ENCODE data around the gene PGAP1. TPM values are rescaled to one million over a fixed set of nuclear protein-coding genes. Genes with fewer than 3 reads are reported as not detected.

PGAP1 gene
- total RNA-seq, 6 donors from 2014 or later, result 4.2 to 15.5 (median 10.5) TPM

DNA sequence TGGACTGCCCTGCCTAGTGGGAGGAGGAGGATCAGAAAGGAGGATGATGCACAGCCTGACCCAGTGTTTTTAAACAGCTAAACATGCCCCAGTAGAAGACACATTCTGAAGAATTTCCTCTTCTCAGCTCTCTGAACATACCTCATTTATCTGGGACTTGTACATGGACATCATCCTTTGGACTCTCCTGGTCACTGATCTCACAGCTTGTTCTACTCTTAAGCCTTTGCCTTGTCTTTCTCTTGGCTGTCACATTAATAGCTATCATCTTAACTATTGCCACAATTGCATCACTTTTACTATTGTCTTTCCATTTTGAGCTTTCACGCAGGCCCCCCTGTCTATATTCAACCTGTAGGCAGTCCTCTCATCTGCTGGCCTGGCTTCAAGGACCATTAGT lies 42.0 kb upstream of the PGAP1 start:
- Histone ChIP-seq H3K36me3 (no peaks in the 10 kb centered on the region), H3K27ac (no peak overlapping the region), H3K4me3 (no peak overlapping the region), H3K9me3 (peaks cover 0 to 4% (median 0%) of the 10 kb centered on the region in 4 donors), H3K4me1 (no peaks in the 10 kb centered on the region), H3K27me3 (no peaks in the 10 kb centered on the region)
- WGBS, 2 donors, result 87 to 93% methylated on average over 1 of the region's 1 CpG
- no peak for TF ChIP-seq POLR2A (IDR thresholded peaks at IDR 0.05)
- no peak for TF ChIP-seq EP300 (IDR thresholded peaks at IDR 0.05)
- no peak for TF ChIP-seq POLR2AphosphoS5 (IDR thresholded peaks at IDR 0.05)
- TF ChIP-seq, protein P1, sequence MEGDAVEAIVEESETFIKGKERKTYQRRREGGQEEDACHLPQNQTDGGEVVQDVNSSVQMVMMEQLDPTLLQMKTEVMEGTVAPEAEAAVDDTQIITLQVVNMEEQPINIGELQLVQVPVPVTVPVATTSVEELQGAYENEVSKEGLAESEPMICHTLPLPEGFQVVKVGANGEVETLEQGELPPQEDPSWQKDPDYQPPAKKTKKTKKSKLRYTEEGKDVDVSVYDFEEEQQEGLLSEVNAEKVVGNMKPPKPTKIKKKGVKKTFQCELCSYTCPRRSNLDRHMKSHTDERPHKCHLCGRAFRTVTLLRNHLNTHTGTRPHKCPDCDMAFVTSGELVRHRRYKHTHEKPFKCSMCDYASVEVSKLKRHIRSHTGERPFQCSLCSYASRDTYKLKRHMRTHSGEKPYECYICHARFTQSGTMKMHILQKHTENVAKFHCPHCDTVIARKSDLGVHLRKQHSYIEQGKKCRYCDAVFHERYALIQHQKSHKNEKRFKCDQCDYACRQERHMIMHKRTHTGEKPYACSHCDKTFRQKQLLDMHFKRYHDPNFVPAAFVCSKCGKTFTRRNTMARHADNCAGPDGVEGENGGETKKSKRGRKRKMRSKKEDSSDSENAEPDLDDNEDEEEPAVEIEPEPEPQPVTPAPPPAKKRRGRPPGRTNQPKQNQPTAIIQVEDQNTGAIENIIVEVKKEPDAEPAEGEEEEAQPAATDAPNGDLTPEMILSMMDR (IDR thresholded peaks at IDR 0.05), result no peak
- DNase-seq, result no peak
- no peak for ATAC-seq (ENCODE audit: low FRiP score in 2 of 2)

DNA sequence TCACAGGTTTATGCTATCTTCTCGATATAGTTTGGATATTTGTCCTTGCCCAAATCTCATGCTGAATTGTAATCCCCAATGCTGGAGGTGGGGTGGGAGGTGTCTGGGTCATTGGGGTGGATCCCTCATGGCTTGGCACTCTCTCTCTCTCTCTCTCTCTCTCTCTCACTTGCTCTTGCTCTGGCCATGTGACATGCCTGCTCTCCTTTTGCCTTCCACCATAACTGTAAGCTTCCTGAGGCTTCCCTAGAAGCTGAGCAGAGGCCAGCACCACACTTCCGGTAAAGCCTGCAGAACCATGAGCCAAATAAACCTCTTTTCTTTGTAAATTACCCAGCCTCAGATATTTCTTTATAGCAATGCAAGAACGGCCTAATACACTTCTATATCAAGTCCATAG lies 41.3 kb upstream of the PGAP1 start:
- no peak for DNase-seq
- Histone ChIP-seq H3K36me3 (no peaks in the 10 kb centered on the region), H3K4me1 (no peaks in the 10 kb centered on the region), H3K27ac (no peak overlapping the region), H3K9me3 (peaks cover 0 to 4% (median 0%) of the 10 kb centered on the region in 4 donors), H3K4me3 (no peak overlapping the region), H3K27me3 (no peaks in the 10 kb centered on the region)
- ATAC-seq (ENCODE audit: low FRiP score in 2 of 2), result no peak
- WGBS, 2 donors, result 89 to 92% methylated on average over 3 of the region's 3 CpGs
- TF ChIP-seq, protein P1 (IDR thresholded peaks at IDR 0.05), result no peak
- TF ChIP-seq POLR2A (IDR thresholded peaks at IDR 0.05) (no peak), EP300 (IDR thresholded peaks at IDR 0.05) (no peak), POLR2AphosphoS5 (IDR thresholded peaks at IDR 0.05) (no peak)

DNA sequence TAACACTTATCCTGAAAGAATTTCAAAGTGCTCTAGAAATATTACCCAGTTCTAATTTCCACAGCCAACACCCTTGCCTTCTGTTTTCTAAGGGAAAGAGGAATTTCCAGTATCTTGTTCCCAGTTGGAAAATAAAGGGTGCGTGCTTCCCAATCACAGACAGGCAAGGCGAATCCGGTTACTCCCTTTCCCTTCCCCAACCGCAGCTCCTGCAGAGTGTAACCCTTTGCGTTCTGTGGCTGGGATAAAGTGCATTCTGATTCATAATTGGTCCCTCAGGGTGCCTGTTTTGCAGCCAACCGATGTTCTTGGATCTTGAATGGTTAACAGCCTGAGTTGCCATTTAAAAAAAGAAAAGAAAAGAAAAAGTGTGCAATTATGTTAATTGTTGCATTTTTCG lies 40.6 kb upstream of the PGAP1 start:
- DNase-seq (no peak), ATAC-seq (ENCODE audit: low FRiP score in 2 of 2) (peak in 1 of 2 donors; percentile 82)
- 44 to 53% methylated on average over 7 of the region's 7 CpGs for WGBS, 2 donors
- Histone ChIP-seq H3K4me3 (peak overlapping the region in 2 of 4 donors; percentile 1 to 27), H3K27me3 (no peaks in the 10 kb centered on the region), H3K4me1 (no peaks in the 10 kb centered on the region), H3K36me3 (no peaks in the 10 kb centered on the region), H3K27ac (peak overlapping the region in 1 of 4 donors; percentile 2), H3K9me3 (peaks cover 0 to 4% (median 0%) of the 10 kb centered on the region in 4 donors)
- TF ChIP-seq POLR2A (IDR thresholded peaks at IDR 0.05), result no peak
- TF ChIP-seq POLR2AphosphoS5 (IDR thresholded peaks at IDR 0.05), result no peak
- TF ChIP-seq EP300 (IDR thresholded peaks at IDR 0.05), result no peak
- TF ChIP-seq, protein P1 (IDR thresholded peaks at IDR 0.05), result no peak

DNA sequence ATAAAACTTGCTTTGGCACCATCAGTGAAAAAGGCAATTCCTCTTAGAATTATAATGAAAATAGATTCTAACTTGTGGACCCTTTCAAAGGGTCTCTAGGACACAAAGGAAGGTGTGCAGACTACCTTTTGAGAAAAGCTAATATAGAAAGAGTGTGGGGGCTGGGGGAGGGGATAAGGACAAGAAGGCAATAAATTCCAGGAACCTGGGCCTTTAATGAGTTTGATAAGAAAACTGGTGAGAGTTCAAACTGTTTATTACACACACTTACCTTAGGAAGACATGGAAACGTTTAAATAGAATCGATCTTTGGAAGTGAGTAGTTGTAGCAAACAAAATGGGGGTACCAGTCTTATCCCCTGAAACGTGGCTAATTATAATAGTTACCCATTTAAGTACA lies 39.6 kb upstream of the PGAP1 start:
- ATAC-seq (ENCODE audit: low FRiP score in 2 of 2) (no peak), DNase-seq (no peak)
- peaks cover 0 to 4% (median 0%) of the 10 kb centered on the region in 4 donors for H3K9me3 ChIP-seq
- no peak overlapping the region for H3K27ac ChIP-seq
- H3K4me1 ChIP-seq, result no peaks in the 10 kb centered on the region
- H3K4me3 ChIP-seq, result no peak overlapping the region
- no peaks in the 10 kb centered on the region for H3K27me3 ChIP-seq
- H3K36me3 ChIP-seq, result no peaks in the 10 kb centered on the region
- 59 to 67% methylated on average over 3 of the region's 3 CpGs for WGBS, 2 donors
- no peak for TF ChIP-seq POLR2A (IDR thresholded peaks at IDR 0.05)
- no peak for TF ChIP-seq POLR2AphosphoS5 (IDR thresholded peaks at IDR 0.05)
- no peak for TF ChIP-seq EP300 (IDR thresholded peaks at IDR 0.05)
- TF ChIP-seq, protein P1 (IDR thresholded peaks at IDR 0.05), result no peak

DNA sequence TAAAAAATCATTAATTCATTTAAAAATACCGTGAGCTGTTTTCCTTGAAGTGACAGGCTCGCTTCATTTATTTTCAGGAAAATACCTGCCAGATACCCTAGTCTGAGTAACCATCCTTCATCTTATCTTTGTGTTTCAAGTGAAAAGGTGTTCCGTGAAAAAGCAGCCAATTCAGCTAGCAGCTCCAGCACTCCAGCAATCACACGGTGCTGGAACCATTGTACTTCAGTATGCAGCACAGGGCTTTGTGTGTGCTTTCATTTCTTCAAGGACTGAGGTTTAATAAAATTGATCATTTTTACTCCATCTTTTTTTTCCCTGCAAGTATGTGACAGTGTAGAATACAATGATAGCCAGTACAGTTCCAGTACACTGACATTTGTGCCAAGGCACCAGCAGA lies 39.1 kb upstream of the PGAP1 start:
- ATAC-seq (ENCODE audit: low FRiP score in 2 of 2) (no peak), DNase-seq (no peak)
- peaks cover 0 to 4% (median 0%) of the 10 kb centered on the region in 4 donors for H3K9me3 ChIP-seq
- H3K27me3 ChIP-seq, result no peaks in the 10 kb centered on the region
- WGBS, 2 donors, result 82 to 83% methylated on average over 4 of the region's 4 CpGs
- H3K27ac ChIP-seq, result no peak overlapping the region
- no peak overlapping the region for H3K4me3 ChIP-seq
- no peaks in the 10 kb centered on the region for H3K4me1 ChIP-seq
- no peak for TF ChIP-seq POLR2AphosphoS5 (IDR thresholded peaks at IDR 0.05)
- TF ChIP-seq, protein P1 (IDR thresholded peaks at IDR 0.05), result no peak
- no peak for TF ChIP-seq POLR2A (IDR thresholded peaks at IDR 0.05)
- TF ChIP-seq EP300 (IDR thresholded peaks at IDR 0.05), result no peak
- no peaks in the 10 kb centered on the region for H3K36me3 ChIP-seq
